Activated CD8-positive, alpha-beta T cell treated with anti-CD3 and anti-CD28 coated beads for 36 hours (primary cell): Measurements from ENCODE around the gene TRIP13. TPM values are rescaled to one million over a fixed set of nuclear protein-coding genes. Genes with fewer than 3 reads are reported as not detected.
A peak's percentile ranks its signal among the peaks of the same experiment; 100 is the strongest.
"Not testable (repeated sequence)": the region's sequence is repeated elsewhere in the genome, so short reads cannot be mapped to it uniquely, and the experiment has no call there.

Source experiments
- ATAC-seq: fragments of 200-7000 bp; cut with Tn5 transposase; one replicate; pipeline ENCODE4 v1.10.0; 2021; ENCODE audit warnings: mild to moderate bottlenecking, moderate library complexity
- CTCF ChIA-PET: fragments of 350-600 bp; sonication (Branson Sonifier 250); formaldehyde crosslinking; loops from one replicate; lab custom pipeline; 2021; ENCODE audit warnings: antibody characterized with exemption; lab: Charles Lee
- POLR2A ChIA-PET: fragments of 350-600 bp; sonication (Branson Sonifier 250); formaldehyde crosslinking; loops from one replicate; lab custom pipeline; 2021; ENCODE audit warnings: antibody characterized with exemption; lab: Charles Lee
- DNase-seq: peaks from one replicate; pipeline ENCODE4 v3.0.0-alpha.2; 2020
- H3K27ac Mint-ChIP-seq: one replicate; pipeline ENCODE4 v1.8.0; 2021; ENCODE audit warnings: mild to moderate bottlenecking, mixed read lengths
- H3K27me3 Mint-ChIP-seq: one replicate; pipeline ENCODE4 v1.8.0; 2021; ENCODE audit warnings: mixed read lengths
- H3K36me3 Mint-ChIP-seq: one replicate; pipeline ENCODE4 v1.8.0; 2021; ENCODE audit warnings: low read depth, mixed read lengths
- H3K4me1 Mint-ChIP-seq: one replicate; pipeline ENCODE4 v1.8.0; 2021; ENCODE audit warnings: low read depth, mixed read lengths
- H3K4me3 Mint-ChIP-seq: one replicate; pipeline ENCODE4 v1.8.0; 2021; ENCODE audit warnings: mild to moderate bottlenecking, moderate library complexity, mixed read lengths
- H3K9me3 Mint-ChIP-seq: one replicate; pipeline ENCODE4 v1.8.0; 2021; ENCODE audit warnings: mixed read lengths
- intact Hi-C: fragments of 100-400 bp; cut with micrococcal nuclease; formaldehyde crosslinking; loops from one replicate; pipeline ENCODE4 v1.10.0; 2022
- total RNA-seq, 2 experiments: library from RNA; stranded (reverse); gene quantifications; one replicate each; pipeline ENCODE4 v1.2.3, GENCODE V29; 2021
- TF ChIP-seq, protein P1 (sequence below): fragments of 200-600 bp; IDR thresholded peaks from one replicate; pipeline ENCODE4 v1.8.0; 2022; ENCODE audit warnings: antibody characterized with exemption, mild to moderate bottlenecking

Gene TRIP13
- total RNA-seq, 2 experiments from 2014 or later, result 31.0 to 36.9 TPM

DNA sequence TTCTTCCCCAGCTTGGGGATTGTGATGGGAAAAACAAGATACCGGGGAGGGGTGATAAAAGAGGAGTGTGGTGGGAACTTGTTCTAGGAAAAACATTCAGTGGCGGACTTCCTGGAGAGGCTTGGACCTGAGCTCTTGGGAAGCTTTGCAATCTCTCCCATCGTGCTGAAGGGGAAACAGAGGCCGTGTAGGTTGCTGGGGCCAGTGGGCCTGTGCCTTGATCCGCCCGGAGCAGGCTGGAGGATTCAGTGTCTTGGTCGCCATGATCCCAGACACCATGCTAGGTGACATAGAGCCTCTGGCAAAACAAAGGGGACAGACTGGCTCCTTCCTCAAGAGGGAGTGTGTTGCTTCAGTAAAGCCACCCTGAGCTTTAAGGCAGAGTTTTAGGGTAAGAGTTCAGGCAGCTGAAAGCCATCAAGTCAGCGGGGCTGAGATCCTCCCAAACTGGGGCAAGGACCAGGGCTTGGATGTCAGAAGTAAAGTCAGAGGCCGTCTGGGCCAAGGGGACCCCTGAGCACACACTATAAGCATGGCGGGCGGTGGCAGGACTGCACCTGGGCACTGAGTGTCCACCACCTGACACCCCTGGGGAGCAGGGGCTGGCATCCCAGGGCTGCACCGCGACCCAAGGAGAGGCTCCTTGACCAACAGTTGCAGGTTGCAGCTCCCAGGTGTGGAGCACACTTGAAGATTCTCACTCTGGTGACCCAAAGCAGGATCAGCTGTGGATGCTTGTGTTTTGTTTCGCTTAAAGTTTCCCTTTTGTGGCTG lies 44.7 kb downstream of the TRIP13 start:
- TF ChIP-seq, protein P1, sequence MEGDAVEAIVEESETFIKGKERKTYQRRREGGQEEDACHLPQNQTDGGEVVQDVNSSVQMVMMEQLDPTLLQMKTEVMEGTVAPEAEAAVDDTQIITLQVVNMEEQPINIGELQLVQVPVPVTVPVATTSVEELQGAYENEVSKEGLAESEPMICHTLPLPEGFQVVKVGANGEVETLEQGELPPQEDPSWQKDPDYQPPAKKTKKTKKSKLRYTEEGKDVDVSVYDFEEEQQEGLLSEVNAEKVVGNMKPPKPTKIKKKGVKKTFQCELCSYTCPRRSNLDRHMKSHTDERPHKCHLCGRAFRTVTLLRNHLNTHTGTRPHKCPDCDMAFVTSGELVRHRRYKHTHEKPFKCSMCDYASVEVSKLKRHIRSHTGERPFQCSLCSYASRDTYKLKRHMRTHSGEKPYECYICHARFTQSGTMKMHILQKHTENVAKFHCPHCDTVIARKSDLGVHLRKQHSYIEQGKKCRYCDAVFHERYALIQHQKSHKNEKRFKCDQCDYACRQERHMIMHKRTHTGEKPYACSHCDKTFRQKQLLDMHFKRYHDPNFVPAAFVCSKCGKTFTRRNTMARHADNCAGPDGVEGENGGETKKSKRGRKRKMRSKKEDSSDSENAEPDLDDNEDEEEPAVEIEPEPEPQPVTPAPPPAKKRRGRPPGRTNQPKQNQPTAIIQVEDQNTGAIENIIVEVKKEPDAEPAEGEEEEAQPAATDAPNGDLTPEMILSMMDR, result no peak
- ATAC-seq (no peak), DNase-seq (no peak)
- Mint-ChIP-seq H3K27me3 (peaks cover 5% of the 10 kb centered on the region), H3K4me1 (peaks cover 18% of the 10 kb centered on the region), H3K9me3 (no peaks in the 10 kb centered on the region), H3K4me3 (no peak overlapping the region), H3K36me3 (no peaks in the 10 kb centered on the region), H3K27ac (no peak overlapping the region)
- POLR2A ChIA-PET, result no interaction called here
- CTCF ChIA-PET, result interaction anchor here (0.8 to 2.2 kb wide), 3 partner anchors 10 to 231 kb away, joined by 4 to 8 read pairs (median 4); no protein-coding TSS in a partner anchor
- intact Hi-C loops, result no loop called here

DNA sequence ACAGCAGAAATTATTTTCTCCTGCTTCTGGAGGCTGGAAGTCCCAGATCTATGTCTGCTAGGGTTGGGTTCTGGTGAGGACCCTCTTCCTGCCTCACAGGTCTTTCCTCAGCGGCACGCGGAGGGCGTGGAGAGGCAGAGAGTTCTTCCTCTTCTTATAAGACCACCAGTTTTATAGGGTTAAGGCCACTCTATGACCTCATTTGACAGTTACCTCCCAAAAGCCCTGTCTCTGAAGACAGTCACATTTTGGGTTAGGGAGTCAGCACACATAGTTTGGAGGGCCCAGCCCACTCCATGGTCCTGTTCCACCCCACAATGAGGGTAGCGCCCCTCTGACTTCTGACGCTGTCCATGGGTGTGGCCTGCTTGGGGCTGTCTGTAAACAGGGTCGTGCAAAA lies 46.7 kb downstream of the TRIP13 start:
- H3K9me3 Mint-ChIP-seq, result no peaks in the 10 kb centered on the region
- intact Hi-C loops, result no loop called here
- DNase-seq (no peak), ATAC-seq (no peak)
- TF ChIP-seq, protein P1, result no peak
- peaks cover 6% of the 10 kb centered on the region for H3K4me1 Mint-ChIP-seq
- H3K27me3 Mint-ChIP-seq, result peaks cover 17% of the 10 kb centered on the region
- H3K36me3 Mint-ChIP-seq, result no peaks in the 10 kb centered on the region
- H3K4me3 Mint-ChIP-seq, result no peak overlapping the region
- ChIA-PET CTCF (interaction anchor here (2.3 kb wide), 1 partner anchor 16 kb away, joined by 10 read pairs; no protein-coding TSS in a partner anchor), POLR2A (no interaction called here)
- H3K27ac Mint-ChIP-seq, result no peak overlapping the region

DNA sequence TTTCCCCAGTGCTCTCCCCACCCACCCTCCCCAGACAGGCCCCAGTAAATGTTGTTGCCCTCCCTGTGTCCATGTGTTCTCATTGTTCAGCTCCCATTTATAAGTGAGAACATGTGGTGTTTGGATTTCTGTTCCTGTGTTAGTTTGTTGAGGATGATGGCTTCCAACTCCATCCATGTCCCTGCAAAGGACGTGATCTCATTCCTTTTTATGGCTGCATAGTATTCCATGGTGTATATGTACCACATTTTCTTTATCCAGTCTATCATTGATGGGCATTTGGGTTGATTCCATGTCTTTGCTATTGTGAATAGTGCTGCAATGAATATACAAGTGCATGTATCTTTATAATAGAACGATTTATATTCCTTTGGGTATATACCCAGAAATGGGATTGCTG lies 48.1 kb downstream of the TRIP13 start:
- ATAC-seq, H3K4me1 Mint-ChIP-seq, H3K4me3 Mint-ChIP-seq, POLR2A ChIA-PET, H3K9me3 Mint-ChIP-seq, H3K27ac Mint-ChIP-seq, H3K36me3 Mint-ChIP-seq, DNase-seq, intact Hi-C loops: not testable (repeated sequence)
- CTCF ChIA-PET, result interaction anchor here (2.3 kb wide), 1 partner anchor 17 kb away, joined by 10 read pairs; no protein-coding TSS in a partner anchor
- H3K27me3 Mint-ChIP-seq, result peaks cover 29% of the 10 kb centered on the region

DNA sequence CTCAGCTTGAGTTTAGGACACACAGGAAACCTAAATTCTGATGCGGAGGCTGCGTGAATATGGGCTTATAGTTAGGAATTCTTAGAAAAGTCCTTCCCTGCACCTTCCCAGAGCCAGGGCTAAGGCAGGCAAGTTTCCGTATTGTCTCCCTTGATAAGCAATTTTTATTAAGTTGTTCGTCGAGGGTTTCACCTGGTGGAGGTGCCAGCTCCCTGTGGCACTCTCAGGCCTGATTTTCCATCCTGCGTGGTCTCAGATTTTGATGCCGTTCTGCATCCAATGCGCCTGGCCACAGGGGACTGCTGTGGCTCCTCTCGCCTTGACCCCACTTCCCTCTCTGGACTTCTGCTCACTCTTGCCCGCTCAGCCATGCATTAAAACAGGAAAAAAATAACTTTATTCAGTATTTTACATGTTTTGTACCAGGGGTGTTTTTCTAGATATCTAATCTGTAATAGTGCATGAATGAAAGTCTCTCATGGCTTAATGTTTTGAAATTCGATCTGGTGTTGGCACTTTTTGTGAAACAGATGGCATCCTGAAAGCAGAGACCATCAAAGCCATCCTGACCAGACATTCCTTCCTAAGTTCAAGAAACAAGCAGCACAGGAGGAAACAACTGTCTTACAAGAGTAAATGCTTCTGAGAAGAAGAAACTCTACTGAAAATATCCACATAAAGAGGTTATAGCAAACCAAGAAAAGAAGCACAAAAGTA lies 50.7 kb downstream of the TRIP13 start:
- CTCF ChIA-PET, result no interaction called here
- no peak for ATAC-seq
- TF ChIP-seq, protein P1, result no peak
- intact Hi-C loops, result no loop called here
- no peaks in the 10 kb centered on the region for H3K36me3 Mint-ChIP-seq
- peaks cover 44% of the 10 kb centered on the region for H3K27me3 Mint-ChIP-seq
- H3K9me3 Mint-ChIP-seq, result no peaks in the 10 kb centered on the region
- peaks cover 1% of the 10 kb centered on the region for H3K4me1 Mint-ChIP-seq
- H3K27ac Mint-ChIP-seq, result no peak overlapping the region
- no peak for DNase-seq
- no peak overlapping the region for H3K4me3 Mint-ChIP-seq
- POLR2A ChIA-PET, result no interaction called here

DNA sequence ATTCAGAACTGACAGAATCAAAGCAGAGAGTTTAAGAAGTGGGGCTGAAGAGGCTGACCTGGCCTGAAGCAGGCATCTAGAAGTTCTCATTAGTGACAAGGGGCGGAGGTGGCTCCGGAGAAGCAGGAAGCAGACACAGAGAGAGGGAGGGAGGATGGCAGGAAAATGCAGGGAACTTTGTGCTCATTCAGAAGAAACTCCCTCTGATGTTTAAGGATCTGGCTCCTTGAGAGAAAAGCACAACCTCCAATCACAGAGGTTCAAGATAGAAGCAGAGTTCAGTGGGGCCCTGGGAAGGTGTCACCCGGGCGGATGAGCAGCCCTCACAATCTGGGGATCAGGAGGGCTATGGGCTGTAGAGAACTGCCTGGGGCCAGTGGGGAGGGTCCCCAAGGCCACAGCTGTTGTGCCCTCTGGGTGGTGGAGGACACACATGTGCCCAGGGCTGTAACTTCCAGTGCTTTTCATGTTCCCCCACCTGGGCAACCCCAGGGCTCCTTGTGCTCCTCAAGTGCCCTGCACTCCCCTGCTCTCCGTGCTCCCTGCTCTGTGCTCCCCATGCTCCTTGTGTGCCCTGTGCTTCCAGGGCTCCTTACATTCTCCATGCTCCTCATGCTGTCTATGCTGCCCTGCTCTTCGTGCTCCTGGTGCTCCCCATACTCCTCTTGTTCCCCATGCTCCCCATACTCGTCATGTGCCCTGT lies 51.4 kb downstream of the TRIP13 start:
- DNase-seq (no peak), ATAC-seq (peak; percentile 18)
- no peak overlapping the region for H3K27ac Mint-ChIP-seq
- POLR2A ChIA-PET, result no interaction called here
- intact Hi-C loops, result no loop called here
- TF ChIP-seq, protein P1, result no peak
- no peaks in the 10 kb centered on the region for H3K9me3 Mint-ChIP-seq
- CTCF ChIA-PET, result no interaction called here
- H3K4me3 Mint-ChIP-seq, result no peak overlapping the region
- peaks cover 49% of the 10 kb centered on the region for H3K27me3 Mint-ChIP-seq
- peaks cover 2% of the 10 kb centered on the region for H3K4me1 Mint-ChIP-seq
- no peaks in the 10 kb centered on the region for H3K36me3 Mint-ChIP-seq
